K562 (cell line): Measurements from ENCODE around the gene HLCS. TPM values are rescaled to one million over a fixed set of nuclear protein-coding genes. Genes with fewer than 3 reads are reported as not detected.

Source experiments
- ATAC-seq: fragments of 200-7000 bp; cut with Tn5 transposase; 3 replicates; pipeline ENCODE4 v1.9.1; 2020; ENCODE audit warnings: moderate library complexity
- BruUV-seq: library from RNA; stranded (reverse); fragments of 400-500 nt; replicated peaks from 2 replicates; lab custom pipeline; 2021; lab: Mats Ljungman, UMichigan
- CTCF ChIA-PET: fragments of 300-600 bp; formaldehyde crosslinking; extraction: SDS; loops from one replicate; lab custom pipeline; 2021; ENCODE audit warnings: low intra/inter-chr PET ratio; lab: Yijun Ruan, JAX
- POLR2A ChIA-PET: fragments of 300-600, 350-650 bp; sonication (Branson Sonifier 250); formaldehyde crosslinking; extraction: SDS; loops from one replicate; lab custom pipeline; 2021; ENCODE audit warnings: antibody characterized with exemption, inconsistent platforms; lab: Yijun Ruan, JAX
- DNase-seq, 4 experiments: peaks; one replicate each; pipeline versions ENCODE4 v3.0.0 to v3.0.0-alpha.2; 2011 to 2018; ENCODE audit warnings: low spot score in 3 of 4, mixed read lengths in 3 of 4; ENCODE audit errors: extremely low read depth in 1 of 4
- FAIRE-seq: peaks from 2 replicates; lab custom pipeline; 2011; peaks lifted over from hg19 to GRCh38; lab: Jason Lieb, UNC
- H2AFZ ChIP-seq: 2 replicates; pipeline ENCODE4 v1.6.0; 2011; ENCODE audit warnings: low read depth, low read length, control low read depth, inconsistent platforms
- H3K27ac ChIP-seq: fragments of 200-600 bp; 3 replicates; pipeline ENCODE4 v1.8.0; 2011; ENCODE audit warnings: low read depth, mild to moderate bottlenecking, control low read depth, inconsistent platforms, low read length, moderate library complexity, mixed read lengths; ENCODE audit errors: extremely low read depth
- H3K27me3 ChIP-seq, 2 experiments: fragments of 300-600 bp in 1 of 2; 2 replicates in 1 of 2; 3 replicates in 1 of 2; pipeline versions ENCODE4 v1.6.0 to v1.8.0; 2011; ENCODE audit warnings: inconsistent platforms in 2 of 2, low read length in 2 of 2, mild to moderate bottlenecking in 1 of 2, mixed read lengths in 1 of 2, moderate library complexity in 1 of 2; ENCODE audit not compliant: control insufficient read depth in 2 of 2, insufficient read depth in 2 of 2
- H3K36me3 ChIP-seq: fragments of 300-600 bp; 3 replicates; pipeline ENCODE4 v1.8.0; 2011; ENCODE audit warnings: mild to moderate bottlenecking, low read length, inconsistent platforms; ENCODE audit not compliant: control insufficient read depth, insufficient read depth
- H3K4me1 ChIP-seq, 2 experiments: fragments of 200-600 bp in 1 of 2; replicated peaks in 1 of 2; 2 replicates in 1 of 2; 3 replicates in 1 of 2; pipeline versions ENCODE4 v1.5.1 to v1.8.0; 2011; ENCODE audit warnings: inconsistent platforms in 2 of 2, low read length in 2 of 2, mild to moderate bottlenecking in 1 of 2, mixed read lengths in 1 of 2, moderate library complexity in 1 of 2; ENCODE audit not compliant: control insufficient read depth in 2 of 2, insufficient read depth in 2 of 2
- H3K4me2 ChIP-seq: 2 replicates; pipeline ENCODE4 v1.6.1; 2011; ENCODE audit warnings: low read length, control low read depth, inconsistent platforms, mixed read lengths; ENCODE audit not compliant: insufficient read depth
- H3K4me3 ChIP-seq: fragments of 200-600 bp; sonication (generic), shearing (Covaris generic); 2 replicates; pipeline ENCODE4 v1.5.1; 2016; ENCODE audit warnings: control low read depth, inconsistent platforms
- H3K79me2 ChIP-seq: fragments of 200-600 bp; 3 replicates; pipeline ENCODE4 v1.8.0; 2011; ENCODE audit warnings: low read length, inconsistent platforms; ENCODE audit not compliant: control insufficient read depth, insufficient read depth
- H3K9ac ChIP-seq, 2 experiments: 2 replicates each; pipeline versions ENCODE4 v1.6.0 to v1.6.1; 2011; ENCODE audit warnings: low read depth in 2 of 2, low read length in 2 of 2, control low read depth in 1 of 2, inconsistent platforms in 1 of 2, mild to moderate bottlenecking in 1 of 2, mixed read lengths in 1 of 2; ENCODE audit not compliant: insufficient read depth in 1 of 2
- H3K9me1 ChIP-seq: one replicate; pipeline ENCODE4 v1.6.0; 2011; ENCODE audit warnings: inconsistent platforms, mild to moderate bottlenecking, low read length, moderate library complexity; ENCODE audit not compliant: control insufficient read depth, insufficient read depth
- H3K9me3 ChIP-seq: replicated peaks from 2 replicates; pipeline ENCODE4 v1.5.1; 2011; ENCODE audit warnings: low read depth, low read length, inconsistent platforms; ENCODE audit not compliant: control insufficient read depth, insufficient read depth
- H4K20me1 ChIP-seq: replicated peaks from 2 replicates; pipeline ENCODE4 v1.6.1; 2011; ENCODE audit warnings: low read length, inconsistent platforms, mixed read lengths; ENCODE audit not compliant: control insufficient read depth, insufficient read depth
- ATF3 ChIP-seq, 2 experiments: fragments of 450-650 bp in 1 of 2; sonication (generic) in 1 of 2; formaldehyde crosslinking in 1 of 2; IDR thresholded peaks in 1 of 2; conservative IDR thresholded peaks in 1 of 2; 2 replicates each; pipeline versions ENCODE4 v1.6.1 to v1.8.1; 2016 to 2023; ENCODE audit warnings: mild to moderate bottlenecking in 2 of 2, moderate library complexity in 2 of 2, inconsistent platforms in 1 of 2, missing genetic modification reagents in 1 of 2
- CEBPB ChIP-seq: fragments of 450-650 bp; IDR thresholded peaks from 2 replicates; pipeline ENCODE4 v1.6.1; 2016; ENCODE audit warnings: missing genetic modification characterization, missing compliant biosample characterization
- CEBPG ChIP-seq, 3 experiments: fragments of 200-800 bp in 1 of 3; sonication (Bioruptor generic) in 1 of 3; sonication (generic) in 1 of 3; formaldehyde crosslinking in 1 of 3; IDR thresholded peaks in 2 of 3; conservative IDR thresholded peaks in 1 of 3; 2 replicates each; pipeline versions ENCODE4 v1.6.1 to v1.8.0; 2016 to 2022; ENCODE audit warnings: missing compliant biosample characterization in 2 of 3, missing genetic modification characterization in 2 of 3, mild to moderate bottlenecking in 1 of 3, missing genetic modification reagents in 1 of 3
- FOSL1 ChIP-seq: fragments of 200-800 bp; sonication (Bioruptor generic); conservative IDR thresholded peaks from 2 replicates; pipeline ENCODE4 v1.6.1; 2016; ENCODE audit warnings: missing genetic modification characterization, missing compliant biosample characterization
- FOXP4 ChIP-seq: sonication (generic); formaldehyde crosslinking; IDR thresholded peaks from 2 replicates; pipeline ENCODE4 v1.8.0; 2022; ENCODE audit warnings: mild to moderate bottlenecking, missing genetic modification reagents, borderline replicate concordance
- HSF4 ChIP-seq: fragments of 250-450 bp; sonication (Bioruptor Pico); IDR thresholded peaks from 2 replicates; pipeline ENCODE4 v2.1.2; 2022; ENCODE audit warnings: mild to moderate bottlenecking, moderate library complexity, borderline replicate concordance
- JUNB ChIP-seq: fragments of 450-650 bp; formaldehyde crosslinking; conservative IDR thresholded peaks from 2 replicates; pipeline ENCODE4 v1.4.0; 2020; ENCODE audit warnings: mild to moderate bottlenecking
- POLR2A ChIP-seq: fragments of 450-650 bp; conservative IDR thresholded peaks from 2 replicates; pipeline ENCODE4 v1.6.1; 2016
- PPARD ChIP-seq: fragments of 250-450 bp; sonication (Bioruptor Pico); IDR thresholded peaks from 2 replicates; pipeline ENCODE4 v1.8.0; 2022; ENCODE audit warnings: inconsistent platforms, mild to moderate bottlenecking, moderate library complexity
- PYGO2 ChIP-seq: fragments of 450-650 bp; IDR thresholded peaks from 2 replicates; pipeline ENCODE4 v1.6.1; 2016; ENCODE audit warnings: mild to moderate bottlenecking, missing genetic modification characterization, moderate library complexity, missing compliant biosample characterization
- RCOR1 ChIP-seq, 2 experiments: IDR thresholded peaks; 2 replicates each; pipeline ENCODE4 v1.6.1; 2012; ENCODE audit warnings: low read depth in 2 of 2, low read length in 2 of 2, borderline replicate concordance in 1 of 2, improper control_type of control experiment in 1 of 2
- RFX1 ChIP-seq: fragments of 450-650 bp; IDR thresholded peaks from 2 replicates; pipeline ENCODE4 v1.6.1; 2016; ENCODE audit warnings: mild to moderate bottlenecking, moderate library complexity
- STAG1 ChIP-seq: sonication (generic); formaldehyde crosslinking; IDR thresholded peaks from 2 replicates; pipeline ENCODE4 v1.5.0; 2020; ENCODE audit warnings: missing genetic modification reagents, borderline replicate concordance
- TEAD1 ChIP-seq, 2 experiments: fragments of 450-650 bp in 1 of 2; sonication (generic) in 1 of 2; formaldehyde crosslinking; IDR thresholded peaks; 2 replicates each; pipeline versions ENCODE4 v1.4.0 to v1.8.0; 2020 to 2022; ENCODE audit warnings: mild to moderate bottlenecking in 2 of 2, missing genetic modification reagents in 1 of 2
- ZC3H4 ChIP-seq: sonication (generic); formaldehyde crosslinking; IDR thresholded peaks from 2 replicates; pipeline ENCODE4 v1.9.0; 2021; ENCODE audit warnings: missing genetic modification reagents, borderline replicate concordance
- ZNF561 ChIP-seq: fragments of 450-650 bp; formaldehyde crosslinking; conservative IDR thresholded peaks from 2 replicates; pipeline ENCODE4 v1.4.0; 2020; ENCODE audit warnings: mild to moderate bottlenecking, moderate library complexity
- ZNF696 ChIP-seq: fragments of 250-450 bp; sonication (Bioruptor Pico); conservative IDR thresholded peaks from 2 replicates; pipeline ENCODE4 v1.4.0; 2020; ENCODE audit warnings: mild to moderate bottlenecking, moderate library complexity
- WGBS: fragments of 100-300 bp; shearing (Covaris generic); methylation state at CpG from one replicate; pipeline ENCODE4 v1.1.6; 2016; ENCODE audit warnings: low coverage, mixed read lengths; ENCODE audit not compliant: insufficient coverage; ENCODE audit errors: missing lambda C conversion rate; 5-methylcytosine and 5-hydroxymethylcytosine counted together
- in situ Hi-C: fragments of 300-500 bp; cut with MboI; formaldehyde crosslinking; loops from 4 replicates; pipeline ENCODE4 v1.15.0; 2018; ENCODE audit warnings: inconsistent platforms, mixed read lengths
- intact Hi-C: fragments of 100-400 bp; cut with micrococcal nuclease; formaldehyde crosslinking; loops from 2 replicates; pipeline ENCODE4 v1.14.2; 2022
- polyA plus RNA-seq, 8 experiments: library from polyadenylated mRNA; depleted of rRNA in 4 of 8; stranded (reverse) in 5 of 8; unstranded in 3 of 8; fragments of >200 nt; fragmentation: Nextera tagmentation in 2 of 8; fragmentation: Illumina TruSeq in 1 of 8; extraction: Ambion mirVana in 2 of 8; extraction: Trizol in 1 of 8; gene quantifications; 2 replicates each; pipeline versions ENCODE4 v1.2.1 to v1.2.3, GENCODE V29; 2011 to 2014; ENCODE audit warnings: inconsistent platforms in 1 of 8, missing spikeins in 1 of 8
- total RNA-seq, 7 experiments: library from RNA; depleted of rRNA in 6 of 7; stranded (reverse); fragments of >200 nt in 6 of 7; fragmentation: Illumina TruSeq in 2 of 7; extraction: Trizol in 2 of 7; gene quantifications; 2 replicates each; pipeline versions ENCODE4 v1.2.1 to v1.2.3, GENCODE V29; 2011 to 2021; ENCODE audit warnings: low replicate concordance in 1 of 7
- TF ChIP-seq, protein P1 (sequence below): fragments of 450-650 bp; formaldehyde crosslinking; IDR thresholded peaks from 2 replicates; pipeline ENCODE4 v1.4.0; 2020; ENCODE audit warnings: mild to moderate bottlenecking, moderate library complexity

The HLCS gene
- total and polyA plus RNA-seq, 9 of the 15 experiments (the other 6 are each of a cell fraction or from before 2014, with no cell fraction given): 3.0 to 21.5 (median 17.1) TPM

DNA sequence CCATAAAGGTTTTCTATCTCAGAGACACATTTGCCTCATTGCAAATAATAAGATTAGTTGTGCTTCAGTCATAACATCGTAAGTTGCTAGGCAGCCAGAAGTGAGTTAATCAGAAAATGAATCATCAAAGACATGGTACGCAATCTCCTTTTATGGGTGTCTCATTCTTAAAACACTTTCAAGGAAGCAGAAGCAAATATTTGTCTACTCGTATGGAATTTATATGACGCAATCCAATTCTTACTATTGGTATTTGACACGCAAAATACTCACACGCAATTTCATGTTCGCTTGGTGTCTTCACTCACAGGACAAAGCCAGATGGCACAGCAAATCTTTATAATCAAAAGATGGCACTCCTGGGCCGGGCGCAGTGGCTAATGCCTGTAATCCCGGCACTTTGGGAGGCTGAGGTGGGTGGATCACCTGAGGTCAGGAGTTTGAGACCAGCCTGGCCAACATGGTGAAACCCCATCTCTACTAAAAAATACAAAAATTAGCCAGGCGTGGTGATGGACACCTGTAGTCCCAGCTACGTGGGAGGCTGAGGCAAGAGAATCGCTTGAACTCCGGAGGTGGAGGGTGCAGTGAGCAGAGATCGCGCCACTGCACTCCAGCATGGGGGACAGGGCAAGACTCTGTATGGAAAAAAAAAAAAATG is 56.4 kb downstream of the HLCS start:
- WGBS: 73% methylated on average over 16 of the region's 16 CpGs
- H3K27ac ChIP-seq: no peak overlapping the region
- TF ChIP-seq RCOR1 (IDR thresholded peaks at IDR 0.05; ENCODE audit: borderline replicate concordance in 1 of 2, low read depth in 2 of 2, low read length in 2 of 2) (no peak), RFX1 (peak; percentile 27; the same call in 1 of the 2 replicates), STAG1 (CRISPR knock-in tag) (no peak), TEAD1 (CRISPR knock-in tag; IDR thresholded peaks at IDR 0.05) (no peak), POLR2A (no peak), ZNF561 (CRISPR knock-in tag) (no peak), ATF3 (IDR thresholded peaks at IDR 0.05) (peak; percentile 64), ATF3 (CRISPR knock-in tag; conservative IDR thresholded peaks at IDR 0.05) (no peak), ZNF696 (no peak), ZC3H4 (CRISPR knock-in tag) (no peak), CEBPG (CRISPR knock-in tag; IDR thresholded peaks at IDR 0.05) (peak; percentile 70), CEBPG (tag; conservative IDR thresholded peaks at IDR 0.05 in 1 of 2, IDR thresholded peaks at IDR 0.05 in 1 of 2) (peak; percentile 82 to 95), PYGO2 (tag) (no peak), JUNB (no peak), FOXP4 (CRISPR knock-in tag) (no peak), HSF4 (no peak), FOSL1 (tag) (peak; percentile 80), CEBPB (peak; percentile 91), PPARD (no peak)
- TF ChIP-seq, protein P1, sequence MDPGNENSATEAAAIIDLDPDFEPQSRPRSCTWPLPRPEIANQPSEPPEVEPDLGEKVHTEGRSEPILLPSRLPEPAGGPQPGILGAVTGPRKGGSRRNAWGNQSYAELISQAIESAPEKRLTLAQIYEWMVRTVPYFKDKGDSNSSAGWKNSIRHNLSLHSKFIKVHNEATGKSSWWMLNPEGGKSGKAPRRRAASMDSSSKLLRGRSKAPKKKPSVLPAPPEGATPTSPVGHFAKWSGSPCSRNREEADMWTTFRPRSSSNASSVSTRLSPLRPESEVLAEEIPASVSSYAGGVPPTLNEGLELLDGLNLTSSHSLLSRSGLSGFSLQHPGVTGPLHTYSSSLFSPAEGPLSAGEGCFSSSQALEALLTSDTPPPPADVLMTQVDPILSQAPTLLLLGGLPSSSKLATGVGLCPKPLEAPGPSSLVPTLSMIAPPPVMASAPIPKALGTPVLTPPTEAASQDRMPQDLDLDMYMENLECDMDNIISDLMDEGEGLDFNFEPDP (CRISPR knock-in tag): no peak

More for the DNA sequence above, 56.4 kb downstream of the HLCS start:
- CTCF ChIA-PET: no interaction called here
- Histone ChIP-seq H3K9me1 (no peaks in the 10 kb centered on the region), H3K9ac (no peak overlapping the region), H3K9me3 (no peaks in the 10 kb centered on the region), H4K20me1 (no peaks in the 10 kb centered on the region), H2AFZ (no peak overlapping the region), H3K79me2 (no peaks in the 10 kb centered on the region), H3K4me1 (peaks cover 5 to 6% of the 10 kb centered on the region in 2 experiments; a peak in 3 of 5 replicates), H3K36me3 (no peaks in the 10 kb centered on the region), H3K4me2 (no peak overlapping the region), H3K4me3 (no peak overlapping the region), H3K27me3 (no peaks in the 10 kb centered on the region)
- intact Hi-C loops: no loop called here
- no peak for FAIRE-seq
- in situ Hi-C loops: no loop called here
- DNase-seq: no peak
- no peak for ATAC-seq
- POLR2A ChIA-PET: no interaction called here
- BruUV-seq: no TSS peak
